Suprapubic skin (tissue), 4 donors: ENCODE results near the gene AGA.

Source experiments
- CTCF ChIP-seq, 2 donors: fragments of 200-600 bp in 1 of 2; fragments of 450-650 bp in 1 of 2; sonication (generic) in 1 of 2; IDR thresholded peaks; one replicate each; pipeline ENCODE4 v1.5.1; 2016 to 2019; ENCODE audit warnings: antibody characterized with exemption in 2 of 2, mild to moderate bottlenecking in 1 of 2, moderate library complexity in 1 of 2
- POLR2A ChIP-seq, 2 donors: fragments of 450-650 bp; IDR thresholded peaks; one replicate each; pipeline ENCODE4 v1.6.1; 2017; ENCODE audit warnings: antibody characterized with exemption in 2 of 2, mild to moderate bottlenecking in 2 of 2, moderate library complexity in 2 of 2
- POLR2AphosphoS5 ChIP-seq, 3 donors: sonication (generic); formaldehyde crosslinking; IDR thresholded peaks; one replicate each; pipeline ENCODE4 v1.6.1; 2017; ENCODE audit warnings: antibody characterized with exemption in 3 of 3

DNA sequence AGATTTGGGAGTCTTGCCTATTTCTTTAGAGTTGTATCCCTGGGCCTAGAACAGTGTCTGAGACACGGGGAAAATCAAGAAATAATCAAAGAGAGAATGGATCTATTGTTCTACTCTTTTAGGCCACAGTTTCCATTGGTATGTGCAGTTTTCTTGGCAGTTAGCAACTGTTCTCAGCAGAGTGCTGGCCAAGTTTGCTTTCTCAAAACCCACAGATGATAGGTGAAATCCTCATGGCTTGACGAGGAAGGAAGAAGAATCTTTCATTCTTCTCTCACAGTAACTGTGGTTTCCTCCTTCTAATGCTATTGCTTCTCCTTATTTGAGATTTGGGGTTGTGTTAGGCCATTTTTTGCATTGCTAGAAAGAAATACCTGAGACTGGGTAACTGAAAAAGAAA lies 42.2 kb downstream of the AGA start:
- TF ChIP-seq POLR2AphosphoS5 (IDR thresholded peaks at IDR 0.05) (no peak), CTCF (IDR thresholded peaks at IDR 0.05) (no peak), POLR2A (IDR thresholded peaks at IDR 0.05) (no peak)
